Effector CD4-positive, alpha-beta T cell (primary cell): Measurements from ENCODE around the gene RNU5D-1.

ENCODE experiments used
- DNase-seq: peaks from one replicate; pipeline ENCODE4 v3.0.0-alpha.2; 2020

RNU5D-1 gene

DNA sequence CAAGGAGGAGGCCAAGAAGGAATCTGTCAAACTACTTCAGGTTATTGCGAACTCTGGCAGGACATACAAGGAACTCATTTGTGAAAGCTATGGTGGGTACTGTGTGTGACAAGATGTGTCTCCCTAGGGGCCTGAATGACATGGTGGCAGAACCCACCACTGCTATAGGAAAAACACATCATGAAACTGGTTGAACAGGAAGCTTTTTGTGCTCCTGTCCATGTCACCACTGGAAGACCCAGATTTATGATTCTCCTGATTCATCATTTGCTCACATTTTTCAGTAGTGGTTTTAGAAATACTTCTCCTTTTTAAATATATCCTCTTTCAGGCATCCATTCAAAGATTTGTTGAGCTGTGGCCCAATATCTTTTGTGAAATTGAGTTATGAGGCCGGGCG lies 32.8 kb downstream of the RNU5D-1 start:
- DNase-seq, result no peak

DNA sequence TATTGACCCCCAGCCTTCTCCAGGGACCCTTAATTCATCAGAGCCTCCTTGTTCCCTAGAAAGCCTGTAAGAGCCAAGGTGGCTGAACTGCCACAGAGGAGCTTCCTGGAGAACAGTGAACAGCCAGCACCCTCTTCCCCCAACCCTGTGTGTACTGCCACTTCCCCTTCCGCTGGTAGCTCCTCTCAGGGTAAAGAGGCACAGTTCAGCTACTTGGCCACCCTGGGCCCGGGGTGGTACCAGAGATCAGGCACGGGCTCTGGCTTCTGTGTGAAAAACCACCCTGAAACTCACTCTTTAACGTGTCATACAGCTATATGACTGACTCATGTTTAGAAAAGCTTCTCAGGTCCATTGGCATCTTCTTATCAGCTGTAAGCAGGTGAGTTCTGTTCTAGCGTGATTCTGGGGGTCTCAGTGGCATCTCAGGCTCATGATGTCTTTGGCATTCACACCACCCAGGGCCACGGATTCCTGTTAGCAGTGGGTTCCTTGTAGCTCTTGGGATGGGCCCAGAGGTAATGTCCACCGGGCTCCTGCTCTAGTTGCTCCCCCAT lies 34.1 kb downstream of the RNU5D-1 start:
- DNase-seq, result no peak

DNA sequence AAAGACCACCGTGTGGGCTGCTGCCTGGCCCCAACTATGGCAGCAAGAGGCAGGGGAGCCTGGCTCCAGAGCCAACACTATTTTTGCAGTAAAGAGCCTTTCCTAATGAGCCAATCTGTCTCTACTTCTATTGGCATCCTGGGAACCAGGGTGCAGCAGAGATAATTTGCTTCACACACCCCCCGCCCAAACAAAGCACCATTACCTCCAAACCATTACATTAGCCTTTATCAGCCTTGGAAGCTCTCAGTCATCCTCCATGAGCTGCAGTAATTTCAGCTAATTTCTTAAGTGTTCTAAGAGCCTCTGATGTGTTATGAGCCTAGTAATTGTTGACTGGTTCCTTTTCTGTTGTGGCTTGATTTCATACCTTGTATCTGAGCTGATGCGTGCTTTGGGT lies 34.9 kb downstream of the RNU5D-1 start:
- DNase-seq, result no peak

DNA sequence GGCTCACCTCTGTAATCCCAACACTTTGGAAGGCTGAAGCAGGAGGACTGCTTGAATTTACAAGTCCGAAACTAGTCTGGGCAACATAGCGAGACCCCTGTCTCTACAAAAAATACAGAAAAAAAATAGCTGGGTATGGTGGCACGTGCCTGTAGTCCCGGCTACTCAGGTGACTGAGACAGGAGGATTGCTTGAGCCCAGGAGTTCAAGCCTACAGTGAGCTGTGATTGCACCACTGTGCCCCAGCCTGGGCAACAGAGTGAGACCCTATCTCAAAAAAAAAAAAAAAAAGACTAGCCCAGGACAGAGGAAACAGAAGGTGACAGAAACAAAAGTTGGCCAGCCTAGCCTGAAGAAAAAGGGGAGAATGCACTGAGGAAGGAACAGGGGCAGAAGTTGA lies 35.3 kb downstream of the RNU5D-1 start:
- DNase-seq, result no peak

DNA sequence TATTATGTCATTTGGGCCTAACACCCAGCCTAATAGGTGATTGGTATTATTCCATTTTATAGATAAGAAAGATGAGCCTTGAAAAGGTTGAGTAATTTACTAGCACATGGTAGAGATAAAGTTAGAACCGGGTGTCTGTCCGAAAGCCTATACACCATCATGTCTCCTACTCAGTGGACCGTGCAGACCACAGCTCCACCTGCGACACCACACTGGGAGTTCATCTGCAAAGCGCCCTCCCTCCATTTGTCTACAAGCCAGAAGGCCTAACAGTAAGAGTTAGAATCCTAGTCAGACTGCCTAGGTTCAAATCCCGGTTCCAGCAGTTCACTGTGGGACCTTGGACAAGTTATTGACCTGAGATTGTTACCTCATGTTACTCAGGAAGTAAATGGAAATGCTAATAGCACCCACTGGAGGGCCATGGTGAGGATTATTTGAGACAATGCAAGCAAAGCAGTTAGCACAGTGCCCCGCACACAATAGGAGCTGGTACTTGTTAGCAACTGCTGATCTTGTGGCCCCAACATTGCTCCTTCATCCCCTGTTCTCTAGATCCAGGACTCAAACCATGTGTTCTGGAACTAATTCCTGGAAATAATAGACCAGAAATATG lies 36.0 kb downstream of the RNU5D-1 start:
- DNase-seq, result no peak

DNA sequence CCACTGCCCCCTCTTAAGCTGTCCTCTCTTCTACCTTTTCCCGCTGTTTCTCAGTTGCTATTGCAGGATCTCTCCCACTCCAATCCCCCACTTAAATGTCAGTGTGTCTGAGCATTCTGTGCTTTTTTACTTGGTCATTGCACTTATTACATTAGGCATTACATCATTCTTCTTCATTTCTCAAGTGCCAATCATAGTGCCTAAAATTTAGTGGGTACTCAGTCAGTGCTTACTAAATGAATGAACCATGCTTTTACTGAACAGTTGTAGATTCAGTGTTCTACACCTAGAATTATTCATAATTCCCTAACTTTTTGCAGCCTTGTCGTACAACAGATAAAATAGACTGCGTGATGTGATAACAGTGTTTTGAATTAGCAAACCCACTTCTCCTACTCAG lies 37.1 kb downstream of the RNU5D-1 start:
- no peak for DNase-seq

DNA sequence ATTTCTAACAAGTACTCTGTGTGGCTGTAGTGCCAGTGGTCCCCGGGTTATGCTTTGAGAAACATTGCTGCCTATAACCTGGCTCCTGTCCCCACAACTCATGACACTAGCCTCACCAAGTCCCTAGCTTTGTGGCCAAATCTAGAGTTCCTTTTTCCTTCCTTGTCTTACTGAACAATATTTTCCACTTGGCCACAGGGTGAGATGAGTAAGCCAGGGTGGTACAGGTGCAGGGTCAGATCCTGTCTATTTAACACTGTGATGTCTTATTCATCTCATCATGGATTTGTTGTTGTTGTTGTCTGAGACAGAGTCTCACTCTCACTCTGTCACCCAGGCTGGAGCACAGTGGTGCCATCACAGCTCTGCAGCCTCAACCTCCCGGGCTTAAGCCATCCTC lies 37.8 kb downstream of the RNU5D-1 start:
- DNase-seq, result no peak

DNA sequence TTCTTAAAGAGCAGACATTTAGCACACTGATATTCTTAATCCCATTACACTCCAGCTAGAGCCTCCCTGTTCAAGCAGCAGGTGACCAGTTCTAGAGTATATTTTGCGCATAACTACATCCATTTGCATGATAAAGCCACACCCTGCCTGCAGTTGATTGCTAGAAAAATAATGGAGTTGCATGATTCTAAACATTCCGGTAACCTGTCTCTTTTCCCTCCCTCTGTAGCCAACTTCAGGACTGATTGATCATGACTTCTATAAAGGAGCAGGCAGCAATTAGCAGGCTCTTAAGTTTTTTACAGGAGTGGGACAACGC lies 41.6 kb downstream of the RNU5D-1 start:
- DNase-seq, result no peak

DNA sequence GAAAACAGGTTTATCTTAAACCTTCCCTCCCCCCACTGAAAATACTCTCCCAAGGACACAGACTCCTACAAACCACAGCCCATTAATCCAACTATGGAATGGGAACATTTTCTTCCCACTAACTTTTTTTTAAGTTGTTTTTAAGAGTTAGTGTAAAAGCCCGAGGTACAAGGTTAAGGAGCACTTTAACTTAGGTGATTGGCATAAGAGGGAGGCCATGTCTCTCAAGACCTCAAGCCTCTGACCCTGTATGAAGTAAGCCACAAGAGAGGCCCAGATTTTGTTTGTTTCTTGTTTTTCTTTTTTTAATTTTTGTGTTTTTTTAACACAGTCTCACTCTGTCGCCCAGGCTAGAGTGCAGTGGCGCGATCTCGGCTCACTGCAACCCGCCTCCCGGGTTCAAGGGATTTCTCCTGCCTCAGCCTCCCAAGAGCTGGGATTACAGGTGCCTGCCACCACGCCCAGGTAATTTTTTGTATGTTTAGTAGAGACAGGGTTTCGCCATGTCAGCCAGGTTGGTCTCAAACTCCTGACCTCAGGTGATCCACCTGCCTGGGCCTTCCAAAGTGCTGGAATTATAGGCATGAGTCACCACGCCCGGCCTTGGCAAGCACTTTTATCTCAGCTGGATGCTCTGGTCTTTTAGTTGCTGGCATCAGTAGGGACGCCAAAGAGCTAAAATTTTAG lies 42.1 kb downstream of the RNU5D-1 start:
- DNase-seq, result no peak

DNA sequence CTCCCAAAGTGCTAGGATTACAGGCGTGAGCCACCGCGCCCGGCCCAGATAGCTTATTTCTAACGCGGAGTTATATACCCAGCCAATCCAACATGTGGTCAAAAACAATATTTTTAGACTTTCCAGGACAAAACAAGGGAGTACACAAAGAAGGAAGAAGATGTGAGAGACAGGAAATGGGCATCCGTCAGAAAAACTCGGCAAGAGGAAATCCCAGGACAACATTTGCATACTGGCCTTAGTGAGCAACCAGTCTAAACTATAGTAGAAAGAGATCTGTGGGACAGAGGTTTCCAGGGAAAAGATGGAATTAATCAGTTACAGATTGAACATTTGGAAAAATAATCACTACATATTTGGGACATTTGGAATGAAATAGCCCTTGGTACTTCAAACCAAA lies 45.1 kb downstream of the RNU5D-1 start:
- no peak for DNase-seq

DNA sequence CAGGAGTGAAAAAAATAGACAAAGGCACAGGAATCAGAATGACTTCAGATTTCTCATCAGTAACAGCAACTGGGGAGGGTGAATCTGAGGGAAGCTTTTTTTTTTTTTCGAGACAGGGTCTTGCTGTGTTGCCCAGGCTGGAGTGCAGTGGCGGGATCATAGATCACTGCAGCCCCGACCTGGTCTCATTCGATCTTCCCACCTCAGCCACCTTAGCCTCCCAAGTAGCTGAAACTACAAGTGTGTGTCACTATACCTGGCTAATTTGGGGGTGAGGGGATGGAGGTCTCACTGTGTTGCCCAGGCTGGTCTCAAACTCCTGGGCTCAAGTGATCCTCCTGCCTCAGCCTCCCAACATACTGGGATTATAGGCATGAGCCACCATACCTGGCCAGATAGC lies 45.8 kb downstream of the RNU5D-1 start:
- no peak for DNase-seq

DNA sequence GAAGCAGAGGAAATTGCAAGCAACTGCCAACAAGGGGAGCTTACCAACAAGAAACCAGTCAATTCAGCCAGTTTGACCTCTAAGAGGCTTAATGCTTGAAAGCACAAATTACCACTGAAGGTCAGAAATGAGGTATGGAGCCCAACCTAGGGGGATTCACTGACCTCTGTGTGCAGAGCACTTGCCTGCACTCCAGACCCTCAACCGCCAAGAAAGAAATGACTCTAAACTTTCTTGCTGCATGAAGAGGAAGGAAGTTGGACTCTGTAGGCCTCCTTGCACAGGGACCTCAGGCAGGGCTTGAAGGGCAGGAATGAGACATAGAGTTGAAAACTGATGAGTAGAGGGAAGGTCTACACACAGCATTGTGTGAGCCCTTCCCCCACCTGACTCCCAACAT lies 46.4 kb downstream of the RNU5D-1 start:
- DNase-seq, result no peak

DNA sequence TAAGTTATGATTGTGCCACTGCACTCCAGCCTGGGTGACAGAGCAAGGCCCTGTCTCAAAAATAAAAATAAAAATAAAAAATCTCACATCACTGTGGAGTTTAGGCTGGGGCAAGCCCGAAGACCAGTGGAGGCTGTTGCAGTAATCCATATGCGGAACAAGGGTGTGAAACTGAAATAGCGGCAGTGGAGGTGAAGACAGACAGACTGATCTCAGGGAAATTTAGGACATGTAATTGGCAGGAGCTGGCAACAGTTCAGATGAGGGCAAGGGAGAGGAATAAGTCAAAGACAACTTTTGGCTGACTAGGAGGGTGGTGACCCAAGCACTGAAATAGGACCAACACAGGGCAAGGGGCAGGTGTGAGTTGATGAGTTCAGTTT lies 48.1 kb downstream of the RNU5D-1 start:
- DNase-seq, result no peak

DNA sequence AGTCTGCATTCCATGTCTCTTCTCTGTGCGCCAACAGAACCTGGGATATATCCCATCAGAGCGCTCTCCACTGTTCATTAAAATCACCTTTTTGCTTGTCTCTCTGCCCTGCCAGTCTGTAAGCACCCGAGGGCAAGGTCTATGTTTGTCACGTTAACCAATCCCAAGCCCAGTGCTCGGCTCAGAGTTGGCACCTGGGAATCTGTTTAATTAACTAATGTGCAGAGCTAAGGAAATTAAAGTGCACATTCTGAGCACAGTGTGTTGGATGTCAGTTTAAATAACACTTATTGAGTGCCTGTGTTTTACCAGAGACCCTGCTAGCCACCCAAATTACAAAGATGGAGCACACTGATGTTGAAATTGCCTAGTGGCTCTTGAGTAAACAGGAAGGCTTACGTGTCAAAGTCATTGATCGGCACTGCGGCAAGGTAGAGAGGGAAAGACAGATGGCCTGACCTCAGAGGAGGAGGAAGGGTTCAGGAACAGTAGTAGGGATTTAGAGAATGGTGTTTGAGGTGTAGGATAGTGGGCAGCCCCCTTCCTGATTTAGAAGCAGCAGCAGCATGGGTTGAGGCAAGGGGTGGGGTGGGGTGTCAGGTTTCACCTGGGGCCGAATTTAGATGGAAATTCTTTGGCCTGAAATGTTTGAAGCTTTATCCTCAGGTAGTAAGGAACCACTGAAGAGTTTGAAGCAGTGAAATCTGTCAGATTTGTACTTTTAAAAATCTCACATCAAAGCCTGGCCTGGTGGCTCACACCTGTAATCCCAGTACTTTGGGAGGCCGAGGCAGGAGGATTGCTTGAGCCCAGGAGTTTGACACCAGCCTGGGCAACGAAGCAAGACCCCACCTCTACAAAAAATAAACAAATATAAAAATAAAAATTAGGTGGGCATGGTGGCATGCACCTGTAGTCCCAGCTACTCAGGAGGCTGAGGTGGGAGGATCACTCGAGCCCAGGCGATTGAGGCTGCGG lies 48.8 kb downstream of the RNU5D-1 start:
- DNase-seq, result no peak
